ENCODE results near the gene APOF. TPM values are rescaled to one million over a fixed set of nuclear protein-coding genes. Genes with fewer than 3 reads are reported as not detected.

APOF gene
- total and polyA plus RNA-seq, 10 of the 15 experiments (the other 5 are each of a cell fraction or from before 2014, with no cell fraction given), result 0.04 to 0.19 (median 0.11) TPM; not detected in 5

GRCh38 chr12:56358836-56359532 lies 3.7 kb downstream of the APOF start (continued):
- TF ChIP-seq KDM1A (IDR thresholded peaks at IDR 0.05; ENCODE audit: borderline replicate concordance) (no peak), SMAD1 (IDR thresholded peaks at IDR 0.05; ENCODE audit: low read depth, partially characterized antibody) (no peak), RAD21 (IDR thresholded peaks at IDR 0.05; ENCODE audit: insufficient read depth, low read depth, low read length) (no peak), MEF2B (IDR thresholded peaks at IDR 0.05; ENCODE audit: partially characterized antibody, poor library complexity, severe bottlenecking) (no peak), E2F8 (IDR thresholded peaks at IDR 0.05; ENCODE audit: low read depth, partially characterized antibody) (no peak)

GRCh38 chr12:56351325-56351724 lies 11.3 kb downstream of the APOF start:
- FAIRE-seq (no peak), DNase-seq (ENCODE audit: low read depth, low spot score) (no peak), ATAC-seq (no peak)
- no TSS peak for BruUV-seq (replicated peaks)
- in situ Hi-C loops (cut with MboI), result no loop called here
- Histone ChIP-seq H2AFZ (ENCODE audit: control insufficient read depth, low read depth, low read length) (no peak overlapping the region), H4K20me1 (ENCODE audit: control insufficient read depth, insufficient read depth) (no peaks in the 10 kb centered on the region), H3K9ac (ENCODE audit: control insufficient read depth, insufficient read depth, low read length) (no peak overlapping the region), H3K4me1 (ENCODE audit: control insufficient read depth, insufficient read depth, low read length) (peaks cover 3% of the 10 kb centered on the region), H3K27me3 (replicated peaks in 1 of 2; ENCODE audit: control insufficient read depth in 2 of 2, insufficient read depth in 2 of 2, low read length in 1 of 2) (no peaks in the 10 kb centered on the region), H3K4me3 (no peak overlapping the region), H3K27ac (ENCODE audit: control insufficient read depth, insufficient read depth) (no peak overlapping the region), H3K79me2 (ENCODE audit: control insufficient read depth, insufficient read depth, low read length) (no peaks in the 10 kb centered on the region), H3K36me3 (ENCODE audit: control insufficient read depth in 2 of 2, insufficient read depth in 2 of 2, low read length in 1 of 2) (peaks cover 27 to 58% of the 10 kb centered on the region in 2 experiments), H3K4me2 (ENCODE audit: control insufficient read depth, insufficient read depth) (no peak overlapping the region), H3K9me3 (replicated peaks; ENCODE audit: control insufficient read depth, insufficient read depth, low read length) (no peaks in the 10 kb centered on the region)
- intact Hi-C loops (cut with micrococcal nuclease; ENCODE audit: unreplicated experiment), result no loop called here
- 100% methylated on average over 2 of the region's 2 CpGs for WGBS (ENCODE audit: insufficient coverage, insufficient replicate concordance, low lambda C conversion rate, missing lambda C conversion rate)
- ChIA-PET SMC1A (ENCODE audit: uncharacterized antibody, unreplicated experiment) (interaction anchor here (1.2 to 2.6 kb wide), 3 partner anchors 8 to 18 kb away, joined by 3 to 18 read pairs (median 7); partner anchors contain the start of genes APOF and STAT2), RAD21 (ENCODE audit: unreplicated experiment) (interaction anchor here (0.7 to 1.2 kb wide), 2 partner anchors 9 to 613 kb away, joined by 3 to 7 read pairs; partner anchors contain the start of gene STAT2), CTCF (interaction anchor here (0.6 to 3.1 kb wide), 5 partner anchors 8 to 113 kb away, joined by 3 to 11 read pairs (median 3); no protein-coding TSS in a partner anchor), POLR2A (interaction anchor here (1.2 kb wide), 1 partner anchor 8 kb away, joined by 4 read pairs; the partner anchor contains the start of gene STAT2)
- TF ChIP-seq ZNF687 (IDR thresholded peaks at IDR 0.05) (no peak), POU2F2 (IDR thresholded peaks at IDR 0.05; ENCODE audit: borderline replicate concordance, low read depth, low read length) (no peak), TCF7 (IDR thresholded peaks at IDR 0.05; ENCODE audit: borderline replicate concordance) (no peak), BMI1 (IDR thresholded peaks at IDR 0.05; ENCODE audit: borderline replicate concordance) (no peak), SPI1 (IDR thresholded peaks at IDR 0.05; ENCODE audit: borderline replicate concordance, insufficient read depth, low read depth, low read length) (no peak), IKZF1 (conservative IDR thresholded peaks at IDR 0.05) (no peak), NFYB (IDR thresholded peaks at IDR 0.05; ENCODE audit: insufficient read depth, low read depth, low read length) (no peak), GATAD2B (conservative IDR thresholded peaks at IDR 0.05; ENCODE audit: low read depth) (no peak), DPF2 (IDR thresholded peaks at IDR 0.05) (no peak), HCFC1 (IDR thresholded peaks at IDR 0.05; ENCODE audit: low read length) (no peak)
